Cardiac fibroblast (primary cell): ENCODE data around the gene CYP3A4.

Experiments used
- DNase-seq, 2 donors: peaks; one replicate each; pipeline versions ENCODE4 v3.0.0 to v3.0.0-alpha.2; 2010; ENCODE audit warnings: low read depth in 2 of 2
- H3K4me3 ChIP-seq, 2 donors: replicated peaks in 1 of 2; 1 replicate in 1 of 2; 2 replicates in 1 of 2; pipeline ENCODE4 v1.5.1; 2011; ENCODE audit warnings: low read depth in 2 of 2, low read length in 2 of 2, mild to moderate bottlenecking in 2 of 2, moderate library complexity in 1 of 2
- TF ChIP-seq, protein P1 (sequence below): IDR thresholded peaks from one replicate; pipeline ENCODE4 v1.5.1; 2011; ENCODE audit warnings: low read depth, mild to moderate bottlenecking, low read length, inconsistent platforms

The CYP3A4 gene

GRCh38 chr7:99825873-99826272 lies 41.9 kb upstream of the CYP3A4 start:
- no peak overlapping the region for H3K4me3 ChIP-seq
- TF ChIP-seq, protein P1, sequence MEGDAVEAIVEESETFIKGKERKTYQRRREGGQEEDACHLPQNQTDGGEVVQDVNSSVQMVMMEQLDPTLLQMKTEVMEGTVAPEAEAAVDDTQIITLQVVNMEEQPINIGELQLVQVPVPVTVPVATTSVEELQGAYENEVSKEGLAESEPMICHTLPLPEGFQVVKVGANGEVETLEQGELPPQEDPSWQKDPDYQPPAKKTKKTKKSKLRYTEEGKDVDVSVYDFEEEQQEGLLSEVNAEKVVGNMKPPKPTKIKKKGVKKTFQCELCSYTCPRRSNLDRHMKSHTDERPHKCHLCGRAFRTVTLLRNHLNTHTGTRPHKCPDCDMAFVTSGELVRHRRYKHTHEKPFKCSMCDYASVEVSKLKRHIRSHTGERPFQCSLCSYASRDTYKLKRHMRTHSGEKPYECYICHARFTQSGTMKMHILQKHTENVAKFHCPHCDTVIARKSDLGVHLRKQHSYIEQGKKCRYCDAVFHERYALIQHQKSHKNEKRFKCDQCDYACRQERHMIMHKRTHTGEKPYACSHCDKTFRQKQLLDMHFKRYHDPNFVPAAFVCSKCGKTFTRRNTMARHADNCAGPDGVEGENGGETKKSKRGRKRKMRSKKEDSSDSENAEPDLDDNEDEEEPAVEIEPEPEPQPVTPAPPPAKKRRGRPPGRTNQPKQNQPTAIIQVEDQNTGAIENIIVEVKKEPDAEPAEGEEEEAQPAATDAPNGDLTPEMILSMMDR: no peak
- no peak for DNase-seq

GRCh38 chr7:99825452-99825851 lies 41.5 kb upstream of the CYP3A4 start:
- no peak overlapping the region for H3K4me3 ChIP-seq
- TF ChIP-seq, protein P1: no peak
- DNase-seq: no peak

DNA sequence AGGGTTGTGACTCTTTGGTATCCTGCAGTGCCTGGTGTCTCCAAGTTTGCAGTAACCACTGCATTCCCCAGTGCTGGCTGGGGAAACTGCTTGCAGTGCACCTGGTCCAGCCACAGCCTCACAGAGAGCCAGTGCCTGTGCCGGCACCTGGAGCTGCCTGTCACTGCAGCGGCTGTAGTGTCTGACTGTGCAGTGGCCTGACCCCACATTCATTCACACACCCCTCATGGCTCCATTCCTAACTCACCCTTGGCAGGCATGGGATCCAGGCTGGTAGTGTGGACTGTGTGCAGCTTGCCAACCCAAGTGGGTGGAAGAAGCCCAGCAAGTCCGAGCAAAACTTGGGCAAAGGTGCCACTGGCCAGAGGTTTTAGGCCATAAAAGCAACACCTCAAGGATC lies 40.1 kb upstream of the CYP3A4 start:
- no peak for DNase-seq
- no peak overlapping the region for H3K4me3 ChIP-seq
- TF ChIP-seq, protein P1: no peak

DNA sequence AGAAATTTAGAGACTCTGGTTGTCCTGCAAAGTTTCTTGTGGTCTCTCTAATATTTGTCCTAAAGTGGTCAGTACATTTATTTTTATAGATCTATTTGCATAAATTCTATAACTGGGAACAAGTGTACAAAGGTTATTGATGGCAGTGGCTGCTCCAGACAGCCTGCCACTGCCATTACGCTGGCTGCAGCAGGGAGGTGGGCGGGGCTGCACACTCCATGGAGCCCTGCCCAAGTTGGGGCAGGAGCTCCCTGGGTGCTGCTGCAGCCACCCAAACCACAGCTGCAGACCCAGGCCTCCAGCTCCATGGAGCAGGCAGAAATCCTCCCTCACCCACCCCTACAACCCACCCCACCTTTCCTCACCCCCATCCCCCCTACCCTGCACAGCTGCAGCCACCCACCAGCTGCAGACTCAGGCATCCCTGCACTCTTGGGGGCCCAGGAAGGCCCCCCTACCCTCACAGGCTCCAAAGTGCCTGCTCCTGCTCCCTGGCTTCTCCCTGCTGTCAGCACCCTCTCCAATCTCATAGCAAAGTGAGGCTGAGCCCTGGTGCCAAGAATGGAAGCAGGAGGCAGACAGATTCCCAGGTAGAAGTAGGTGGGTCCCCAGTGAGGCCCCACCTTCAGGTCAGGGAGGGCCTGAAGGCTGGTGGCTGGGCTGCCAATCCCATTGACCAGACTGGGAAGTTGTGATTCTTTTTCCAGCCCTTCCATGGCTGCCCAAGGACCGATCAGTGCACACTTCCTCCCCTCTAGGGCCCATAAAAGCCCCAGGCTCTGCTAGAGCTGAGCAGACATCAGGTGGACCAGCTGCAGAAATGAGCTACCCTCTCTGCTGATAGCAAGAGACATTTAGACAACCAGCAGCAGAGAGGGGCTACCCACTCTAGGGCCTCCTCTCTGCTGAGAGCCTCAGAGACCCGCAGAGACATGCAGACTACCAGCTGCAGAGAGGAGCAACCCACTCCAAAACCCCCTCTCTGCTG lies 39.0 kb upstream of the CYP3A4 start:
- H3K4me3 ChIP-seq: no peak overlapping the region
- DNase-seq: no peak
- TF ChIP-seq, protein P1: no peak

DNA sequence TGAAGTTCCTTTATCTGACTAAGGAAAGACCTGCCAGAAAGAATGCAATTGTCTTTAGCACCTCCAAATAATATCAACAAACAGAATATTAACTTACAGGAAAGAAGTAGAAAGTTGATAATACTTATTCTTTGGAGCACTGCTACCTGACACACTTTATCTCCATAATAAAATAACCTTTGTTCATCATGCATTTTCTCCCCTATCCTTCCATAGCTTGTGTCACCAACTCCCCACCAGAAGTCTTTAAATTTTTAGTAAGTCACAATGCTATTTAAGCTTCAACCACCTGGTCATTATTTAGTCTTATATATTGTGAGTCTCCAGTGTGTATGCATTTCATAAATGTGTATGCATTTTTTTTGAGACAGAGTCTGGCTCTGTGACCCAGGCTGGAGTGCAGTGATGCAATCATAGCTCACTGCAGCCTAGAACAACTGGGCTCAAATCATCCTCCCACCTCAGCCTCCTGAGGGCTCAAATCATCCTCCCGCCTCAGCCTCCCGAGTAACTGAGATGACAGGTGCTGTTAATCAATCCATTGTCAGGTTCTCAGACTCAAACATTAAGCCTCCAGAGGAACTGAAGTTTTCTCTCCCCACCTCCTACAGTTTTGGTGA lies 36.5 kb upstream of the CYP3A4 start:
- H3K4me3 ChIP-seq: no peak overlapping the region
- TF ChIP-seq, protein P1: no peak
- DNase-seq: no peak

DNA sequence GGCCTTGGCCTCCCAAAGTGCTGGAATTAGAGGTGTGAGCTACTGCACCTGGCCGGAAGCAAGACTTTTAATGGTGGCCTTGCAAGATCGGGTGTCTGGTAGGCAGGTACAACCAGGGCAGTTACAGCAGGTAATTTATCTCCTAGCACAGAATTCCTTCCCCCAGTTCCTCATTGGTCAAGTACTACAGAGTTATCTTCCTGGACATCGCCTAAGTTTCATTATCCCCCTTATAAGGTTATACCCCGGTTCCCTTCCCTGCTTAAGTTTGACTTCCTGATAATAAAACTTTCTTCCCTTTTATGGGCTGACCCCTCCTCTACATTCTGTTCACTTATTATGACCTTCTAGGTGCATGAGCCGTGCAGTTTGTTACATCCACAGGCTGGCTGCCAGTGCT lies 24.8 kb upstream of the CYP3A4 start:
- TF ChIP-seq, protein P1: no peak

More for the DNA sequence above, 24.8 kb upstream of the CYP3A4 start:
- H3K4me3 ChIP-seq: no peak overlapping the region
- DNase-seq: no peak
